NAMALWA (cell line): ENCODE measurements around the gene SYNJ2.

Experiments used
- DNase-seq: peaks from one replicate; pipeline ENCODE4 v3.0.0-alpha.2; 2015; ENCODE audit warnings: low spot score

The SYNJ2 gene

GRCh38 chr6:157996918-157997702, 15.4 kb downstream of the SYNJ2 start:
- no peak for DNase-seq

- DNase-seq, result no peak
These were observed 16.4 kb downstream of the SYNJ2 start for GRCh38 chr6:157997893-157998608.

GRCh38 chr6:157998707-157999167, 17.1 kb downstream of the SYNJ2 start:
- no peak for DNase-seq

- no peak for DNase-seq
These were observed 17.7 kb downstream of the SYNJ2 start for GRCh38 chr6:157999168-158000051.

GRCh38 chr6:158000530-158001307, 19.1 kb downstream of the SYNJ2 start:
- no peak for DNase-seq

- DNase-seq, result no peak
These were observed 20.7 kb downstream of the SYNJ2 start for GRCh38 chr6:158002249-158002950.

- no peak for DNase-seq
These were observed 21.5 kb downstream of the SYNJ2 start for GRCh38 chr6:158002951-158003853.

- no peak for DNase-seq
These were observed 22.4 kb downstream of the SYNJ2 start for GRCh38 chr6:158003910-158004700.

GRCh38 chr6:158004701-158005095, 23.0 kb downstream of the SYNJ2 start:
- DNase-seq, result no peak

- no peak for DNase-seq
These were observed 24.0 kb downstream of the SYNJ2 start for GRCh38 chr6:158005626-158006180.

GRCh38 chr6:158006331-158006730, 24.7 kb downstream of the SYNJ2 start:
- no peak for DNase-seq

- no peak for DNase-seq
These were observed 25.3 kb downstream of the SYNJ2 start for GRCh38 chr6:158006821-158007570.

GRCh38 chr6:158008864-158009113, 27.1 kb downstream of the SYNJ2 start:
- DNase-seq, result no peak

GRCh38 chr6:158009114-158009891, 27.6 kb downstream of the SYNJ2 start:
- no peak for DNase-seq

- DNase-seq, result no peak
These were observed 28.4 kb downstream of the SYNJ2 start for GRCh38 chr6:158009935-158010585.

GRCh38 chr6:158010591-158011477, 29.2 kb downstream of the SYNJ2 start:
- DNase-seq, result no peak
